HUES6 (cell line): ENCODE results near the gene MPHOSPH8.
A peak's percentile ranks its signal among the peaks of the same experiment; 100 is the strongest.

ENCODE experiments used
- H3K27ac ChIP-seq: 2 replicates; pipeline ENCODE4 v1.7.0; 2013; ENCODE audit warnings: low read depth, mild to moderate bottlenecking, low read length, inconsistent platforms
- H3K27me3 ChIP-seq: 2 replicates; pipeline ENCODE4 v1.6.1; 2013; ENCODE audit warnings: low read length; ENCODE audit not compliant: control insufficient read depth, insufficient read depth
- H3K36me3 ChIP-seq: 2 replicates; pipeline ENCODE4 v1.6.1; 2013; ENCODE audit warnings: low read length; ENCODE audit not compliant: control insufficient read depth, insufficient read depth
- H3K4me1 ChIP-seq: 2 replicates; pipeline ENCODE4 v1.6.1; 2013; ENCODE audit warnings: low read length; ENCODE audit not compliant: control insufficient read depth, insufficient read depth
- H3K4me3 ChIP-seq: 2 replicates; pipeline ENCODE4 v1.5.1; 2013; ENCODE audit warnings: low read depth, low read length
- H3K9ac ChIP-seq: one replicate; pipeline ENCODE4 v1.6.1; 2013; ENCODE audit warnings: mild to moderate bottlenecking, low read length
- H3K9me3 ChIP-seq: 2 replicates; pipeline ENCODE4 v1.6.1; 2013; ENCODE audit warnings: low read depth, low read length; ENCODE audit not compliant: control insufficient read depth, insufficient read depth

The MPHOSPH8 gene

DNA sequence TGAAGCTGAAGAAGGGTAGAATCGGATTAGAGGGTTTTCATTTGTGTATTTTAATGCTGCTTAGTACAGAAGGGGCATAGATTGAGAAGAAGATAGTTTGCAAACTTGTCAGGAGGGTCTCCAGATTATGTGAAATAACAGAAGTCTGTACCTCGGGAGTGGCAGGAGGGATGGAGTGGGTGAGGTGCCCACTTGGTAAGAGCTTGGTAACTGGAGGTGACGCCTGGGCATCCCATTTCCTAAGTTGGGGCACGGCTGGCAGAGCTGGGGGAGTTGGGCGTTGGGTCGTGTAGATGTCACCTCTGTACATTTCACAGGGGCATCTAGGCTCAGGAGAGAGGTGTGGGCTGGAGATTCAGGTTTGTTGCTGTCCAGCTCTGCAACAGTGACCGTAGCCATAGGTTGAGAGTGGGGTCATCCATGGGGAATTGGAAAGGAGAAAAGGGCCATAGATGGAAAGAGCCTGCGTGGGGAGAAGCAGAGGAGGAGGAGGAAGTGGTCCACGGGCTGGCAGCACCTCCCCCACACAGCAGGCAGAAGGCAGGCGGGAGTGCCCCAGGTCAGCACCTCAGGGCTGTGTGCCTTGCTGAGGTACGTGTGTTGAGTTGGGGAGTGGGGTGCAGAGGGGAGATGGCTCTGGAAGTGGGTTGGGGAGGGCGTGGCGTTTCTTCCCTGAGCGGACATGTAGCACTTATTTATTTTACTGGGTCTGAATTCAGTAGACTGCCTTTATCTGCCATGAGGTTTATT is 31.2 kb downstream of the MPHOSPH8 start:
- no peaks in the 10 kb centered on the region for H3K27me3 ChIP-seq
- no peaks in the 10 kb centered on the region for H3K9me3 ChIP-seq
- no peak overlapping the region for H3K9ac ChIP-seq
- H3K4me1 ChIP-seq = no peaks in the 10 kb centered on the region
- no peak overlapping the region for H3K27ac ChIP-seq
- peaks cover 75% of the 10 kb centered on the region for H3K36me3 ChIP-seq
- H3K4me3 ChIP-seq = no peak overlapping the region

DNA sequence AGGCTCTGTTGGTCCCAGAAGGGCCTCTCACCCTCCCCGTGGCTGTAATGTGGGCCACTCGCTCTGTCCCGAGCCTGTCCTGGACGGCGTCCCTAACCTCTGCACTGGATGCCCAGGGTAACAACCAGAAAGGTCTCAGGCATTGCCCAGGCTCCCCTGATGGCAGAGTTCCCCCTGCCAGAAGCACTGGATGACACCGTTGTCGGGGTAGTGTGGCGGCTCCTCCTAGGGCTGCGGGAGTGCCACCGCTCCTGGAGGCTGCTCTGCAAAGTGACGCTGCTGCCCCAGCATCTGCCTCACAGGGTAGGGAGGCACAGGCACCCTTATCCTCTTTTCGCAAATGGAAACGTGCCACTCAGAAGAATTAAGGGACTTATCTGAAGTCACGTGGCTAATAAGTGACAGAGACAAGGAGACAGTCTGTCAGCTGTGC is 32.0 kb downstream of the MPHOSPH8 start:
- Histone ChIP-seq H3K4me1 (no peaks in the 10 kb centered on the region), H3K36me3 (peaks cover 82% of the 10 kb centered on the region), H3K27ac (no peak overlapping the region), H3K9me3 (no peaks in the 10 kb centered on the region), H3K27me3 (no peaks in the 10 kb centered on the region), H3K9ac (no peak overlapping the region), H3K4me3 (no peak overlapping the region)

DNA sequence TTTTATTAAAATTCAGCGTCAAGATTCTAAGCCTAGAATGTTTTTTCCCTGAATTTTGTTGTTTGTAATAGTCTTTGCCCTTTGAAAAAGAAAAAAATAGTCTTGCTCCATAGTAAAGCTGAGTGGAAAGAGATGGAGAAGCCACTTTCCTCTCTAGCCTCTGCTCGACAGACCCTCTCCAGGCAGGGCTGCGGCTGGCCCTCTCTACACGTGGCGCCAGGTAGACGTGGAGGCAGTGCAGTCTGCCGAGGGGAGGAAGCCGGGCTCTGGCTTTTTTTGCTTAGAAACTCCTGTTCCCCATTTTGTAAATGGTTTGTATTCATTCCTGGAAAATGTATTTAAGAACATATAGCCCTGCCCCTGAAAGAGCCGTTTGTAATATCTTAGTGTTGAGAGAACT is 35.3 kb downstream of the MPHOSPH8 start:
- no peaks in the 10 kb centered on the region for H3K9me3 ChIP-seq
- peaks cover 89% of the 10 kb centered on the region for H3K36me3 ChIP-seq
- no peaks in the 10 kb centered on the region for H3K27me3 ChIP-seq

DNA sequence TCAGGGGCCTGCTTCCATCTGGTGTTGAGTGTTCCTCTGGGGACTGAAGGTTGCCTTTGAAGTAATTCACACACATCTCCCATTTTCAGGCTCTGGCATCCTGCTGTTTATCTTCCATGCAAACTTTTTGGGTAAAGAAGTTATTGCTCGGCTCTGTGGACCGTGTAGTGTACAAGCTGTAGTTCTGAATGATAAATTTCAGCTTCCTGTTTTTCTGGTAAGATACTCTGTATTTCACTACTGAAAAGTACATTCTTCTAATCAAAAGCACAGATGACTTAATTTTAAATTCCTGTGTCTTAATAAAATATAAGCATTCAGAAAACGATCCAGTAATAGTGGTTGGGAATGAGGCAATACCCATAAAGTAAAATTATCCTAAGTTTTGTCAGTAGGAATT is 36.7 kb downstream of the MPHOSPH8 start:
- H3K4me3 ChIP-seq = no peak overlapping the region
- no peak overlapping the region for H3K9ac ChIP-seq
- peaks cover 91% of the 10 kb centered on the region for H3K36me3 ChIP-seq
- no peaks in the 10 kb centered on the region for H3K4me1 ChIP-seq
- no peak overlapping the region for H3K27ac ChIP-seq
- H3K9me3 ChIP-seq = no peaks in the 10 kb centered on the region
- H3K27me3 ChIP-seq = no peaks in the 10 kb centered on the region

More for the DNA sequence above, 35.3 kb downstream of the MPHOSPH8 start:
- no peaks in the 10 kb centered on the region for H3K4me1 ChIP-seq
- no peak overlapping the region for H3K27ac ChIP-seq
- H3K9ac ChIP-seq = no peak overlapping the region
- H3K4me3 ChIP-seq = no peak overlapping the region

DNA sequence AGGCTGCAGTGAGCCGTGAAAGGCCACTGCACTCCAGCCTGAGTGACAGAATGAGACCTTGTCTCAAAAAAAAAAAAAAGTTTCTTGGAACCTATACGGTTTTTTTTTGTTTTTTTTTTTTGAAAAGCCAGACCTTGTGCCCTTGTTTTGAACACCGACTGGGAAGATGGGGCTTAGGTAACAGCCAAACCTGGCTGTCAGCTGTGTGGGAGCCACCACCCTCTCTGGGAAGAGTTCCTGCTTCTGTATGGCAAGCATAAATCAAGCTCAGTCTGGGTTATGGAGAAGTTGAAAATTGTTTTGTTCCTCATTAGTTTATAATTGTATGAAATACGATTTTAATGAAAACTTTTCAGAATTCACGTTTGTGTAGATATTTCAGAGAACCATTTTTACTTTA is 39.5 kb downstream of the MPHOSPH8 start:
- Histone ChIP-seq H3K9ac (no peak overlapping the region), H3K4me1 (no peaks in the 10 kb centered on the region), H3K36me3 (peaks cover 90% of the 10 kb centered on the region), H3K9me3 (no peaks in the 10 kb centered on the region), H3K4me3 (no peak overlapping the region), H3K27ac (no peak overlapping the region), H3K27me3 (no peaks in the 10 kb centered on the region)

DNA sequence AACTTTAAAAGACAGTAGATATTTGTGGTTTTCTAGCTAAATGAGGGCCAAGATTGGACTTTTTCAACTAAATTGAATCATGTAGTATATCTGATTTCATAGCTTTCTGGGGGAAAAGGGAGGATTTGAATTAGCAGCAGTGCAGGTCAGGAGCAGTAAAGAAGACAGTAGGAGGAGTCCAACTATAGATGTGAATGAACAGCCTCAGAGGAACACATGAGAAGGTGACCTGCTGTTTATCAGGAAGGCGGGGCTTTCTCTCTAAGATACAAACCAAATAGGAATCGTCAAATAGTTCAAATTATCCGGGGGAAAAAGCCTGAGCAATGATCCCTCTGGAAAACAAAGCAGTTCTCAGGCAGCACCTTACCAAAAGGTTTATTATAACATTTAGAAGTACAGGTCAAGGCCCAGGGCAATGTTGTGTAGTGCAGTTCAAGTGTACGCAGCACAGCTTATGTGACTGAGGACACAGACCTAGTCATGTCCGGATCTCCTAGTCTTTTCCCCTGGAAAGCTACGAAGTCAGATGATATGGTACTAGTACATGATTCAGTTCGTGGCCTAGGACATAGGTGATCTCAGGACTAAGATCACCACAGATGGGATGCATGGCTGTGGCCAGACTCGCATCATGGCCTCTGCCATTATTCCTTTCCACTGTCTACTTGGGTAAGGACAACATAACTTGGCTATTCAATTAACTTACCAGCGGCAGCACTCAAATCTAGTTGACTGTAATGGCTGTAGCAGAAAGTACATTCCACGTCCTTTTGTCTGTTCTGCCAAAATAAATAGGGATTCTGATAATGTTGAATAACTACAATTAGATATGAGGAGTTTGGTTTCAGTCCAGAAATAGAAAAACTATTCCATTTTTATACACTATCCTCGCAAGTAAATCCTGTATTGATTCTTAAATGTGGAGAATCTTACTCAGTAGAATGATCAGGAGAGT is 40.3 kb downstream of the MPHOSPH8 start:
- Histone ChIP-seq H3K4me1 (no peaks in the 10 kb centered on the region), H3K9me3 (no peaks in the 10 kb centered on the region), H3K36me3 (peaks cover 82% of the 10 kb centered on the region), H3K4me3 (no peak overlapping the region), H3K9ac (no peak overlapping the region), H3K27me3 (no peaks in the 10 kb centered on the region), H3K27ac (no peak overlapping the region)

DNA sequence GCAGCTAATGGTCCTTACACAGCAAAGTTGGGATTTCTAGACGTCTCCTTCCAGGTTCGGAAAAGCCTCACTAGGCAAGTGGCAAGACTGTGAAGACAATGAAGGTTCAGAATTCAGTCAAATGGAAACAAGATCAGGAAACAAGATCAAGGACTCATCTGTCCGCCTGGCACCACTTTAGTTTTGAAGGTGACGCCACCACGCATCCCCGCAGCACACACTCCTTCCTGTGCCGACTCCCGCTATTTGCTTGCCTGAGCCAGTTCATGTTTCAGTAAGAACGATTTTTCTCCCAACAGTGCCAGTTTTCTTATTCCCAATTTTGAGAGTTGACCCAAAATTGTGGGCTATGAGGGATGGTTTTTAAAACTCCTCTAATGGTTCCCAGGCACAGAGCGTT is 41.4 kb downstream of the MPHOSPH8 start:
- H3K27me3 ChIP-seq = no peaks in the 10 kb centered on the region
- H3K27ac ChIP-seq = no peak overlapping the region
- H3K9me3 ChIP-seq = no peaks in the 10 kb centered on the region
- H3K9ac ChIP-seq = no peak overlapping the region
- H3K4me1 ChIP-seq = no peaks in the 10 kb centered on the region
- H3K4me3 ChIP-seq = no peak overlapping the region
- H3K36me3 ChIP-seq = peaks cover 76% of the 10 kb centered on the region

DNA sequence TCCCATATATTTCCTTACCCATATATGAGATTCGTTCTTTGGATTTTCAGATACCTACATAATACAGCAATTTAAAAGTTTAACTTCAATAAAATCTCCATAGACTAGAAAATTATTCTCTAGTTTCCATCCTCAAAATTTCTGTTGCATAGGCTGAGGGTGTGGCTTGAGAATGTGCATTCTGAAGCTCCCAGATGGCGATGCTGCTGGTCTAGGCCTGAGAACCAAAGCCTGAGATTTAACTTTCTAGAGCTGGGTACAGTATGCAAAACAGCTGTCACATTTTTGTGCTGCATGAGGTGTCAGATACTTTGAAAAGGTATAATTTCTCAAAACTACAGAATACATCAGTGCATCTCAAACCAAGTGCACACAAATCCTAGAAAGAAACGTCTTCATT is 42.7 kb downstream of the MPHOSPH8 start:
- no peak overlapping the region for H3K4me3 ChIP-seq
- peaks cover 63% of the 10 kb centered on the region for H3K36me3 ChIP-seq
- H3K9me3 ChIP-seq = no peaks in the 10 kb centered on the region
- H3K27me3 ChIP-seq = no peaks in the 10 kb centered on the region
- no peak overlapping the region for H3K27ac ChIP-seq
- no peak overlapping the region for H3K9ac ChIP-seq
- H3K4me1 ChIP-seq = no peaks in the 10 kb centered on the region

DNA sequence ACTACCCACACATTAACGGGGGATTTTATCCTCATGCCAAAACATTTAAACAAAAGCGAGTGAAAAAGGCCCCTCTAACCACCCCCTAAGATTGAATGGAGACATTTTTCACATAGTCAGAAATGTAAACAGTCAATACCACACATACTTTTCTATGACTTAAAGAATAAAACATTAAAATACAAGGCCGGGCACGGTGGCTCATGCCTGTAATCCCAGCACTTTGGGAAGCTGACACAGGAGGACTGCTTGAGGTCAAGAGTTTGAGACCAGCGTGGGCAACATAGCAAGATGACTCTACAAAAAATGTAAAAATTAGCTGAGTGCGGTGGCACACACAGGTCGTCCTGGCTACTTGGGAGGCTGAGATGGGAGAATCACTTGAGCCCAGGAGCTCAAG is 47.3 kb downstream of the MPHOSPH8 start:
- H3K27me3 ChIP-seq = no peaks in the 10 kb centered on the region
- H3K9ac ChIP-seq = no peak overlapping the region
- no peak overlapping the region for H3K27ac ChIP-seq
- H3K4me3 ChIP-seq = no peak overlapping the region
- peaks cover 24% of the 10 kb centered on the region for H3K36me3 ChIP-seq
- peaks cover 19% of the 10 kb centered on the region for H3K4me1 ChIP-seq
- H3K9me3 ChIP-seq = no peaks in the 10 kb centered on the region

DNA sequence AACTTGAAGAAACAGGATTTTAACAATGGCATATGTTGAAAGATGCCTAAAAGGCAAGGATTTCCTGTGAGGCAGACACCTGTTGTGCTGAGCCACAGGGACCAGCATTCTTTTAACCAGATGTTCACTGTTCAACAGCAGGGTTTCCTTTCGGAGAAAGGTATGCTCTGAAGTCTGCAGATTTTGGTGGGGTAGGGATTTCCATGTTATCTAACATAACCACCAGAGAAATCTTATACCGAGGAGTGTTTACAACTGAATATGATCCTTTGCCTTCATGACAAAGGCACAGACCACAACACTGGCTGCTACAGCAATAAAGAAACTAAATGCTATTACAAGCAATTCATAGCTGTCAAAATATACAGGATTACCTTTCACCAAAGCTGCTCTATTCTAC is 48.1 kb downstream of the MPHOSPH8 start:
- Histone ChIP-seq H3K4me1 (peaks cover 26% of the 10 kb centered on the region), H3K27ac (no peak overlapping the region), H3K4me3 (no peak overlapping the region), H3K9me3 (no peaks in the 10 kb centered on the region), H3K27me3 (no peaks in the 10 kb centered on the region), H3K9ac (no peak overlapping the region), H3K36me3 (peaks cover 17% of the 10 kb centered on the region)

DNA sequence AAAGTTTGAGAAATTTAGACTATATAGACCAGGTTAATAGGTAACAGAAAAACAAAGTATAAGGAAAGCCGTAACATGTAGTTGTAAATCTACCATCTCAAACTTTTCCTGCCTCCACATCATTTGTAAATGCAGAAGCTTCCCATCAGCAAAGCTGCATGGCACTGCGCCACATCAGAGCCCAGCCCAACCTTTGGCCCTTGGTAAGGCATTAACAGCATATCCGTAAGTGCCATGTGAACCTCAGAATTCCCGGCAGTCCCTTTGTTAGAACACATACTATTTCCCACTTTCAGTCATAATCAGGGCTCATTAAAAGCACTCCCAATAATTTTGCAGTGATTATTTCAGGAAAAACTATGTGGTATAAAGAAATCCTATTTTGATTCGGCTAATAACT is 51.6 kb downstream of the MPHOSPH8 start:
- H3K27me3 ChIP-seq = no peaks in the 10 kb centered on the region
- H3K4me1 ChIP-seq = peaks cover 38% of the 10 kb centered on the region
- H3K27ac ChIP-seq = peak overlapping the region; percentile 48; the same call in 1 of the 2 replicates
- no peak overlapping the region for H3K4me3 ChIP-seq
- H3K36me3 ChIP-seq = 0 out of 2 replicates have a peak, but pooled peaks cover 9% of the 10 kb centered on the region
- H3K9ac ChIP-seq = no peak overlapping the region
- H3K9me3 ChIP-seq = no peaks in the 10 kb centered on the region
